Astrocyte of the hippocampus (primary cell): ENCODE measurements around the gene TAL1.

Experiments used
- DNase-seq: peaks from one replicate; pipeline ENCODE4 v3.0.0; 2011; ENCODE audit warnings: low read depth, low spot score

Gene TAL1

GRCh38 chr1:47229886-47230691 lies 1.9 kb downstream of the TAL1 start:
- peak; percentile 26 for DNase-seq

- DNase-seq: no peak
Observed at GRCh38 chr1:47229031-47229885, 2.8 kb downstream of the TAL1 start.

- no peak for DNase-seq
Observed at GRCh38 chr1:47228644-47229030, 3.4 kb downstream of the TAL1 start.

- DNase-seq: no peak
Observed at GRCh38 chr1:47227341-47228232, 4.4 kb downstream of the TAL1 start.

GRCh38 chr1:47226839-47227215 lies 5.2 kb downstream of the TAL1 start:
- no peak for DNase-seq

- no peak for DNase-seq
Observed at GRCh38 chr1:47226121-47226838, 5.7 kb downstream of the TAL1 start.

GRCh38 chr1:47225430-47226100 lies 6.5 kb downstream of the TAL1 start:
- DNase-seq: peak; percentile 24

- no peak for DNase-seq
Observed at GRCh38 chr1:47224676-47225399, 7.2 kb downstream of the TAL1 start.

GRCh38 chr1:47223921-47224675 lies 7.9 kb downstream of the TAL1 start:
- no peak for DNase-seq

- DNase-seq: no peak
Observed at GRCh38 chr1:47223174-47223920, 8.7 kb downstream of the TAL1 start.

- DNase-seq: no peak
Observed at GRCh38 chr1:47222476-47222875, 9.5 kb downstream of the TAL1 start.

- no peak for DNase-seq
Observed at GRCh38 chr1:47219590-47220220, 12.3 kb downstream of the TAL1 start.

- DNase-seq: no peak
Observed at GRCh38 chr1:47219001-47219400, 13.0 kb downstream of the TAL1 start.

- DNase-seq: no peak
Observed at GRCh38 chr1:47216278-47217059, 15.6 kb downstream of the TAL1 start.

- DNase-seq: no peak
Observed at GRCh38 chr1:47215713-47216112, 16.3 kb downstream of the TAL1 start.

- no peak for DNase-seq
Observed at GRCh38 chr1:47214549-47214948, 17.5 kb downstream of the TAL1 start.
